RWPE2 (cell line): Measurements from ENCODE around the gene PDLIM7.
A peak's percentile ranks its signal among the peaks of the same experiment; 100 is the strongest.

Experiments used
- ATAC-seq: fragments of 200-7000 bp; cut with Tn5 transposase; 3 replicates; pipeline ENCODE4 v1.9.1; 2021; ENCODE audit warnings: low read depth
- DNase-seq: peaks from one replicate; pipeline ENCODE4 v3.0.0-alpha.2; 2020; ENCODE audit warnings: low spot score
- H3K27ac ChIP-seq: fragments of 450-650 bp; 2 replicates; pipeline ENCODE4 v1.5.1; 2017; ENCODE audit warnings: mild to moderate bottlenecking; ENCODE audit not compliant: poor library complexity, severe bottlenecking
- H3K27me3 ChIP-seq: fragments of 250-450 bp; sonication (Bioruptor Pico); 2 replicates; pipeline ENCODE4 v1.5.1; 2021; ENCODE audit warnings: mild to moderate bottlenecking, moderate library complexity; ENCODE audit not compliant: insufficient read depth, poor library complexity, severe bottlenecking
- H3K36me3 ChIP-seq: fragments of 250-450 bp; sonication (Bioruptor Pico); 2 replicates; pipeline ENCODE4 v1.5.1; 2020; ENCODE audit warnings: low read depth, mild to moderate bottlenecking, moderate library complexity
- H3K4me1 ChIP-seq: fragments of 250-450 bp; sonication (Bioruptor Pico); 2 replicates; pipeline ENCODE4 v1.5.1; 2021; ENCODE audit warnings: mild to moderate bottlenecking, moderate library complexity; ENCODE audit not compliant: insufficient read depth, poor library complexity, severe bottlenecking
- H3K4me3 ChIP-seq: fragments of 250-450 bp; sonication (Bioruptor Pico); 2 replicates; pipeline ENCODE4 v1.5.1; 2021; ENCODE audit warnings: mild to moderate bottlenecking, moderate library complexity; ENCODE audit not compliant: severe bottlenecking
- H3K9me3 ChIP-seq: fragments of 250-450 bp; sonication (Bioruptor Pico); 2 replicates; pipeline ENCODE4 v1.5.1; 2021; ENCODE audit warnings: mild to moderate bottlenecking, moderate library complexity; ENCODE audit not compliant: severe bottlenecking
- CTCF ChIP-seq: fragments of 450-650 bp; IDR thresholded peaks from one replicate; pipeline ENCODE4 v1.5.1; 2017; ENCODE audit warnings: mild to moderate bottlenecking, moderate library complexity; ENCODE audit not compliant: poor library complexity, severe bottlenecking

The PDLIM7 gene

GRCh38 chr5:177450667-177451424 lies 46.6 kb downstream of the PDLIM7 start:
- Histone ChIP-seq H3K36me3 (no peaks in the 10 kb centered on the region), H3K9me3 (no peaks in the 10 kb centered on the region), H3K4me1 (peaks cover 9% of the 10 kb centered on the region), H3K27ac (no peak overlapping the region), H3K4me3 (no peak overlapping the region), H3K27me3 (no peaks in the 10 kb centered on the region)
- no peak for TF ChIP-seq CTCF
- no peak for DNase-seq
- no peak for ATAC-seq

- DNase-seq (no peak), ATAC-seq (no peak)
- no peak for TF ChIP-seq CTCF
- Histone ChIP-seq H3K4me1 (peaks cover 9% of the 10 kb centered on the region), H3K36me3 (no peaks in the 10 kb centered on the region), H3K9me3 (no peaks in the 10 kb centered on the region), H3K4me3 (no peak overlapping the region), H3K27me3 (no peaks in the 10 kb centered on the region), H3K27ac (peak overlapping the region; percentile 83)
Measured at GRCh38 chr5:177449140-177450061, 48.0 kb downstream of the PDLIM7 start.

DNA sequence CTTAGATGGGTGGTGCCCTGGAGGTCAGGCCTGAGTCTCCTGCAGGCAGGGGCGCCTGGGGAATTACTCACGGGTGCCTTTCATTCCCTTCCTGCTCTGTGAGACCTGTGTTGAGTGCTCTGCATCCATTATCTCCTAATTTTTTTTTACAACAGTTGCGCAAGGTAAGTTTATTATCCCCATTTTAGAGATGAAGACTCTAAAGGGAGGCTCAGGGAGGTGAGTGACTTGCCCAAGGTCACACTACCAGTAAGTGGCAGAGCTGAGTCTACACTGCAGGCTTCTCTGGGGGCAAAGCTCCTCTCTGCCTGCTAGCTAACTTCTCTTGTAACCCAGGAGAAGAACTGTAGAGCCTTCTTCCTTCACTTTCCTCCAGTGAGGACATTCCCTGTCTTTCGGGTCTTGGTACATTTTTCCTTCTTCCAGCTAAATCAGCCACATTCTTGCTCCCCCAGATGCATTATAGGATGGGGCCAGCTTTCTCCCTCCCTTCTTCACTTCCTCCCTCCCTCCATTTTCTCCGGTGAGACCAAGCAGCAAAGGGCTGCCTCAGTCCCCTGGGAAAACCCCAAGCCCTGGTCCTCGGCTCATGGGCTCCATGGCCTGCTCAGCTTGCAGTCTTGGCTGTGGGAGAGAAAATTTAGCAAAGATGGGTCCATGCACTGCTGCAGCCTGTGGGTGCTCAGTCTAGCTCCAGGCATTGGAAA lies 49.0 kb downstream of the PDLIM7 start:
- H3K4me1 ChIP-seq: peaks cover 9% of the 10 kb centered on the region
- TF ChIP-seq CTCF: no peak
- H3K36me3 ChIP-seq: no peaks in the 10 kb centered on the region
- H3K4me3 ChIP-seq: peak overlapping the region; percentile 55
- ATAC-seq (no peak), DNase-seq (no peak)
- no peaks in the 10 kb centered on the region for H3K27me3 ChIP-seq
- peak overlapping the region; percentile 83 for H3K27ac ChIP-seq
- no peaks in the 10 kb centered on the region for H3K9me3 ChIP-seq

DNA sequence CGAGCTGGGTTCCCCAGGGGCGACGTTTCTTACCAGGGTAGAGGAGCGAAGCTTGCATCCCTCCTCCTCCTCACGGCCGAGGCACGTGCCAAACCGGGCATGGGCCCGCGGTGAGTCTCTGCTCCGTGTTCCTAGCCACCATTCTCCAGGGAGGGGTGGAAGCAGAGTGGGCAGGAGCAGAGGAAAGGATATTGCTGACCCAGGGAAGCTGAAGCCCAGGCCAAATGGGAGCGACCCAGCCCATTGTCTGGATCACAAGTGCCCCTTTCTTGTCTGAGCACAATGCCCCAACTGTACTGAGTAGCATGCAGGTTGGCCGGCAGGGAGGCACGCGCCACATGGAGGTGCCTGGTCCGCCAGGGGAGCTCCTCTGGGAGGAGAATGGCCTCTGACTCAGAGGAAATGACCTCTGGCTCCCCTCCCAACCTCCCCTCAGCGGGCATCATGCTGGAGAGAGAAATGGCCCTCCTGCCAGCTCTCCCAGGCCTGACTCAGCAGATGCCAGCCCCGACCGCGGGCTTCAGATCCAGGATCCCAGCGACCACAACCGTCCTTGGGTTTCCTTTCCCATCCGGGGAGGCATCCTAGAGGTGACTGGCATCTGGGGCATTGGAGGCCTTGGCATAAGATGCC lies 49.7 kb downstream of the PDLIM7 start:
- TF ChIP-seq CTCF: no peak
- Histone ChIP-seq H3K9me3 (no peaks in the 10 kb centered on the region), H3K4me1 (peaks cover 9% of the 10 kb centered on the region), H3K27ac (peak overlapping the region; percentile 83), H3K27me3 (no peaks in the 10 kb centered on the region), H3K36me3 (no peaks in the 10 kb centered on the region), H3K4me3 (peak overlapping the region; percentile 55)
- DNase-seq: peak; percentile 96
- ATAC-seq: peak; percentile 65
